T47D (cell line): ENCODE data around the gene DDX50.
A peak's percentile ranks its signal among the peaks of the same experiment; 100 is the strongest.

ENCODE experiments used
- DNase-seq, 2 experiments: peaks; one replicate each; pipeline versions ENCODE4 v3.0.0 to v3.0.0-alpha.2; 2011 to 2012; ENCODE audit warnings: low read depth in 1 of 2, low spot score in 1 of 2
- JUND ChIP-seq: IDR thresholded peaks from 2 replicates; pipeline ENCODE4 v1.6.1; 2012; ENCODE audit warnings: low read depth
- in situ Hi-C: cut with HindIII; loops from 2 replicates; pipeline ENCODE4 v1.10.0; 2016; ENCODE audit warnings: low sequenced_read_pairs, low pct_unique_long_range_greater_than_20kb

Gene DDX50

DNA sequence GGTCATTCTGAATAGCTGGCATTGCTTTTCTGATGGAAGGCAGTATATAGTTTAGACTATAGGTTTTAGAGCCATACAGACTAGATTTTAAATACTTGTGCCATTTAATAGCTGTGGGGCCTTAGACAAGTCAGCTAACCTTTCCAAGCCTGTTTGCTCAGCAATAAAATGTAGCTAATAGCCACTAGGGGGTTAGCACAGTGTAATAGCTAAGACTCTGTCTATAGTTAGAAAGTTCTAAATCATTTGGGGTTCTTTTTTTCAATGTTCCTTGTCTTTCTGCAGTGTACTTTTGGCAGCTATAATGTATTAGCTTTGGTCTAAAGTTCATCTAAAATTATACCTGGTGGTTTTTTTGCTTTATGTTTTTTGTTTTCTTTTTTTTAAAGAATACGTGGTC, 80.0 kb downstream of the DDX50 start:
- in situ Hi-C loops: no loop called here
- TF ChIP-seq JUND: no peak
- peak in 1 of 2 experiments; percentile 37 for DNase-seq

- TF ChIP-seq JUND: no peak
- in situ Hi-C loops: no loop called here
- DNase-seq: no peak
These were observed 81.3 kb downstream of the DDX50 start for GRCh38 chr10:68982389-68982788.

GRCh38 chr10:68987611-68988010, 86.5 kb downstream of the DDX50 start:
- in situ Hi-C loops: no loop called here
- DNase-seq: peak in 1 of 2 experiments; percentile 60
- no peak for TF ChIP-seq JUND

GRCh38 chr10:68988530-68989316, 87.6 kb downstream of the DDX50 start, which contains the start of gene KIFBP:
TSS of gene KIFBP (plus strand) at chr10:68988803. CDS start at chr10:68988833, 30 bp downstream.
- peak; percentile 96 to 99 for DNase-seq
- TF ChIP-seq JUND: no peak
- in situ Hi-C loops: no loop called here

DNA sequence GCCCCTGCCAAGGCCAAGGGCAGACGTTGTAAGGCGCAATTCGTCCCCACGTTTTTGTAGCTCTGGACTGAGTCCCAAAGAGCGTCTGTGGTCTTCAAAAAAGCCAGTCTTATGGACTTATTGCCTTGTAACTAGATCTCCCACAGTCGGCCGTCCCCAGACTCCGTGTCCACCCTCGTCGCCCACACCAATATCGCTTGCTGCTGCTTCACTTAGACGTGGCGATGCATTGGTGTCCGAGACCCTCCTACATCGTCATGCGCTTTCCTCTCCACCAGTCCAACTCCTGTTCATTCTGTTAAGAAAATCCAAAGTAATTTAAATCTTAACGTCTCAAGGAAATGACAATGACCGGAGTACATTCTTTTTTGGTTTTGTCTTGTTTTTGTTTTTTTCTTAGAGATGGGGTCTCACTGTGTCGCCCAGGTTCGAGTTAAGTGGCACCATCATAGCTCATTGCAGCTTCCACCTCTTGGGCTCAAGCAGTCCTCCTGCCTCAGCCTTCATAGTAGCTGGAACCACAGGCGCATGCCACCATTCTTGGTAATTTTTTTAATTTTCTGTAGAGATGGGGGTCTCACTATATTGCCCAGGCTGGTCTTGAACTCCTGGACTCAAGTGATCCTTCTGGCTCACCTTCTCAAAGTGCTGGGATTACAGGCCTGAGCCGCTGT, 88.3 kb downstream of the DDX50 start:
- in situ Hi-C loops: no loop called here
- DNase-seq: no peak
- TF ChIP-seq JUND: no peak

GRCh38 chr10:68992636-68993440, 91.7 kb downstream of the DDX50 start:
- in situ Hi-C loops: no loop called here
- no peak for TF ChIP-seq JUND
- DNase-seq: peak in 1 of 2 experiments; percentile 14
